Heart left ventricle (tissue), 13 donors: ENCODE results near the gene ARL11.

Experiments
- POLR2A ChIP-seq, 2 donors: fragments of 450-650 bp; IDR thresholded peaks; one replicate each; pipeline ENCODE4 v1.6.1; 2017; ENCODE audit warnings: antibody characterized with exemption in 2 of 2, mild to moderate bottlenecking in 2 of 2, moderate library complexity in 2 of 2
- TF ChIP-seq, protein P1 (sequence below), 12 donors: fragments of 200-600 bp; sonication (generic) in 4 of 12; IDR thresholded peaks; one replicate each; pipeline versions ENCODE4 v1.5.0 to v1.8.0; 2018 to 2022; ENCODE audit warnings: antibody characterized with exemption in 12 of 12, mild to moderate bottlenecking in 5 of 12
- donor health status: ischemic (EF 13 %, LVEDD 7.1; RV severe dilation, severe dysfunction).
- donor health status: DM: no; HTN: yes; CAD: no.
- donor health status: DM: no; HTN: no; CAD: no.
- donor health status: ischemic (EF 25% LVEDD 6.9; RV normal size, moderate dysfunction).
- donor health status: ischemic (EF 25% LVEDD 5.7; RV mildly dilated, moderate dysfunction).
- donor health status: ischemic (EF 35%, LVEDD 5.7; RV mildly dilated, moderate dysfunction).
- donor health status: nonischemic (EF 11% LVEDD 7.7; RV severe dilation, severe dysfunction).
- donor health status: DM: yes; HTN: yes; CAD: no.
- donor health status: PGD.
- donor health status: ischemic (EF 29% LVEDD 5.4; RV normal size, mild dysfunction).
- donor health status: nonischemic (EF 23%, LVEDD 6.1; RV moderate dilation, normal function).

DNA sequence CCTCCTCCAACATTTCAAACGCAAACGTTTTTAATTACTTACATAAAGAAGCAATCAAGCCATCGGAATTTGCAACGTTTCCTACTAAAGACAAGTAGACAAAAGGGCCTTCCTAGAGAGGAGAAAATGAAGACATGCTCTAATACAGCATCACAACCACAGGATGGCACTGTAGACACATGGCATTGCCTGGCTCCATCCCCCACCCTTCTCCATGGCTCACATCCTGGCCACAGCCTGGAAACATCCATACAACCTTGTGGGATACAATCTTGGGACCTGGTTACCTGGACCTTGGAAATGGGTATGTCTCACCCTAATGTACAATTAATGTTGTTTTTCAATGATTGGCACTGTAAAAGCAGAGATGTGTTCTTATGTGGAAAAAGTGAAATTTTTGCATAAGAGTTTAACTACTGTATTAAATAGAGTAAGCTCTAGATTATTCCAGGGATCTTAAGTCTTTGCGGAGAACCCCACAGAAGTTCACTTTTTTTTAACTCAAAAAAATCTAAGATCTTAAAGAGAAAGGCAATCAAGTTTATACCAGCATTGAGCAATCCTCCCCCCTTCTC lies 41.5 kb downstream of the ARL11 start:
- TF ChIP-seq, protein P1, sequence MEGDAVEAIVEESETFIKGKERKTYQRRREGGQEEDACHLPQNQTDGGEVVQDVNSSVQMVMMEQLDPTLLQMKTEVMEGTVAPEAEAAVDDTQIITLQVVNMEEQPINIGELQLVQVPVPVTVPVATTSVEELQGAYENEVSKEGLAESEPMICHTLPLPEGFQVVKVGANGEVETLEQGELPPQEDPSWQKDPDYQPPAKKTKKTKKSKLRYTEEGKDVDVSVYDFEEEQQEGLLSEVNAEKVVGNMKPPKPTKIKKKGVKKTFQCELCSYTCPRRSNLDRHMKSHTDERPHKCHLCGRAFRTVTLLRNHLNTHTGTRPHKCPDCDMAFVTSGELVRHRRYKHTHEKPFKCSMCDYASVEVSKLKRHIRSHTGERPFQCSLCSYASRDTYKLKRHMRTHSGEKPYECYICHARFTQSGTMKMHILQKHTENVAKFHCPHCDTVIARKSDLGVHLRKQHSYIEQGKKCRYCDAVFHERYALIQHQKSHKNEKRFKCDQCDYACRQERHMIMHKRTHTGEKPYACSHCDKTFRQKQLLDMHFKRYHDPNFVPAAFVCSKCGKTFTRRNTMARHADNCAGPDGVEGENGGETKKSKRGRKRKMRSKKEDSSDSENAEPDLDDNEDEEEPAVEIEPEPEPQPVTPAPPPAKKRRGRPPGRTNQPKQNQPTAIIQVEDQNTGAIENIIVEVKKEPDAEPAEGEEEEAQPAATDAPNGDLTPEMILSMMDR (IDR thresholded peaks at IDR 0.05), result peak; percentile 55 to 84 (median 65)
- no peak for TF ChIP-seq POLR2A (IDR thresholded peaks at IDR 0.05)
